Testis (tissue), 2 donors: ENCODE data around the gene MAN2A1.

ENCODE experiments used
- CTCF ChIP-seq, 3 experiments: fragments of 450-650 bp in 2 of 3; fragments of 200-600 bp in 1 of 3; sonication (generic) in 1 of 3; IDR thresholded peaks; one replicate each; pipeline ENCODE4 v1.5.1; 2016 to 2019; ENCODE audit warnings: antibody characterized with exemption in 3 of 3, mild to moderate bottlenecking in 2 of 3, moderate library complexity in 1 of 3
- POLR2A ChIP-seq: fragments of 450-650 bp; IDR thresholded peaks from one replicate; pipeline ENCODE4 v1.6.1; 2017; ENCODE audit warnings: antibody characterized with exemption, mild to moderate bottlenecking, moderate library complexity

- TF ChIP-seq POLR2A (no peak), CTCF (IDR thresholded peaks at IDR 0.05) (no peak)
These were observed 11.3 kb upstream of the MAN2A1 start for GRCh38 chr5:109678447-109678846.
